Endothelial cell of umbilical vein (primary cell): Measurements from ENCODE around the gene LAIR1. TPM values are rescaled to one million over a fixed set of nuclear protein-coding genes. Genes with fewer than 3 reads are reported as not detected.

Source experiments
- BruUV-seq: library from RNA; stranded (reverse); fragments of 400-500 nt; replicated peaks from 2 replicates; lab custom pipeline; 2021; lab: Mats Ljungman, UMichigan
- CTCF ChIA-PET: fragments of 300-600, 350-600 bp; sonication (Branson Sonifier 250); formaldehyde crosslinking; loops from one replicate; lab custom pipeline; 2021; ENCODE audit warnings: antibody characterized with exemption, inconsistent platforms; lab: Charles Lee
- POLR2A ChIA-PET: fragments of 300-600, 350-600 bp; sonication (Branson Sonifier 250); formaldehyde crosslinking; loops from one replicate; lab custom pipeline; 2021; ENCODE audit warnings: antibody characterized with exemption, inconsistent platforms; lab: Charles Lee
- DNase-seq: peaks from one replicate; pipeline ENCODE4 v3.0.0-alpha.2; 2011; ENCODE audit warnings: low read depth, low spot score
- FAIRE-seq: peaks from 2 replicates; lab custom pipeline; 2011; peaks lifted over from hg19 to GRCh38; lab: Jason Lieb, UNC
- H2AFZ ChIP-seq: 2 replicates; pipeline ENCODE4 v1.6.0; 2012; ENCODE audit warnings: low read depth, low read length, control low read depth, inconsistent platforms
- H3K27ac ChIP-seq: 2 replicates; pipeline ENCODE4 v1.5.1; 2011; ENCODE audit warnings: low read depth, mild to moderate bottlenecking, control low read depth, low read length, moderate library complexity; ENCODE audit not compliant: insufficient read depth
- H3K27me3 ChIP-seq, 2 experiments: 2 replicates each; pipeline versions ENCODE4 v1.6.0 to v1.6.1; 2011; ENCODE audit warnings: low read length in 2 of 2, mixed read lengths in 1 of 2; ENCODE audit not compliant: control insufficient read depth in 2 of 2, insufficient read depth in 2 of 2
- H3K36me3 ChIP-seq, 2 experiments: 2 replicates in 1 of 2; 3 replicates in 1 of 2; pipeline ENCODE4 v1.5.1; 2011; ENCODE audit warnings: low read length in 2 of 2, mild to moderate bottlenecking in 1 of 2, moderate library complexity in 1 of 2; ENCODE audit not compliant: control insufficient read depth in 2 of 2, insufficient read depth in 2 of 2; ENCODE audit errors: extremely low read depth in 1 of 2
- H3K4me1 ChIP-seq: 3 replicates; pipeline ENCODE4 v1.5.1; 2011; ENCODE audit warnings: mild to moderate bottlenecking, low read length; ENCODE audit not compliant: control insufficient read depth, insufficient read depth; ENCODE audit errors: extremely low read depth
- H3K4me2 ChIP-seq: 2 replicates; pipeline ENCODE4 v1.6.1; 2011; ENCODE audit warnings: low read length, control low read depth, mixed read lengths; ENCODE audit not compliant: insufficient read depth
- H3K4me3 ChIP-seq, 3 experiments: fragments of 200-600 bp in 1 of 3; sonication (generic), shearing (Covaris generic) in 1 of 3; replicated peaks in 1 of 3; 2 replicates each; pipeline ENCODE4 v1.5.1; 2011 to 2016; ENCODE audit warnings: control low read depth in 3 of 3, low read length in 3 of 3, mild to moderate bottlenecking in 2 of 3, inconsistent platforms in 1 of 3, low read depth in 1 of 3, moderate library complexity in 1 of 3; ENCODE audit not compliant: insufficient read depth in 1 of 3
- H3K79me2 ChIP-seq: 2 replicates; pipeline ENCODE4 v1.6.0; 2012; ENCODE audit warnings: low read length, inconsistent platforms; ENCODE audit not compliant: control insufficient read depth, insufficient read depth
- H3K9ac ChIP-seq: replicated peaks from 2 replicates; pipeline ENCODE3; 2011; ENCODE audit warnings: low read length, control low read depth; ENCODE audit not compliant: insufficient read depth; ENCODE audit errors: extremely low read depth
- H3K9me1 ChIP-seq: replicated peaks from 3 replicates; pipeline ENCODE4 v1.6.0; 2011; ENCODE audit warnings: mild to moderate bottlenecking, low read length; ENCODE audit not compliant: control insufficient read depth, insufficient read depth; ENCODE audit errors: extremely low read depth
- H3K9me3 ChIP-seq: replicated peaks from 2 replicates; pipeline ENCODE4 v1.5.1; 2012; ENCODE audit warnings: low read length, inconsistent platforms; ENCODE audit not compliant: control insufficient read depth, insufficient read depth
- H4K20me1 ChIP-seq: replicated peaks from 2 replicates; pipeline ENCODE3; 2011; ENCODE audit warnings: mild to moderate bottlenecking, low read length; ENCODE audit not compliant: control insufficient read depth, insufficient read depth; ENCODE audit errors: extremely low read depth
- CTCF ChIP-seq, 2 donors: IDR thresholded peaks; 1 replicate in 1 of 2; 2 replicates in 1 of 2; pipeline ENCODE4 v1.5.1; 2011; ENCODE audit warnings: low read length in 2 of 2, mild to moderate bottlenecking in 2 of 2, moderate library complexity in 2 of 2, control low read depth in 1 of 2, inconsistent platforms in 1 of 2, low read depth in 1 of 2; ENCODE audit not compliant: insufficient read depth in 1 of 2; ENCODE audit errors: extremely low read depth in 1 of 2
- EZH2 ChIP-seq: IDR thresholded peaks from 2 replicates; pipeline ENCODE4 v1.6.1; 2012; ENCODE audit warnings: borderline replicate concordance, low read depth, mild to moderate bottlenecking, moderate library complexity, low read length, inconsistent platforms; ENCODE audit not compliant: severe bottlenecking
- FOS ChIP-seq: IDR thresholded peaks from 2 replicates; pipeline ENCODE4 v1.6.1; 2011; ENCODE audit warnings: mild to moderate bottlenecking, low read length, moderate library complexity, borderline replicate concordance; ENCODE audit not compliant: insufficient read depth
- GATA2 ChIP-seq: IDR thresholded peaks from 2 replicates; pipeline ENCODE4 v1.7.0; 2011; ENCODE audit warnings: low read depth, mild to moderate bottlenecking, moderate library complexity, mixed read lengths, low read length; ENCODE audit not compliant: insufficient read length, insufficient read depth
- JUN ChIP-seq: IDR thresholded peaks from 2 replicates; pipeline ENCODE4 v1.6.1; 2011; ENCODE audit warnings: borderline replicate concordance, low read depth; ENCODE audit not compliant: insufficient read length, insufficient read depth
- MAX ChIP-seq: IDR thresholded peaks from 2 replicates; pipeline ENCODE4 v1.6.1; 2011; ENCODE audit not compliant: insufficient read depth, insufficient read length
- MYC ChIP-seq: IDR thresholded peaks from one replicate; pipeline ENCODE4 v1.6.1; 2011; ENCODE audit warnings: mild to moderate bottlenecking, low read depth, low read length
- POLR2A ChIP-seq: IDR thresholded peaks from 2 replicates; pipeline ENCODE4 v1.6.1; 2012; ENCODE audit warnings: low read depth, mild to moderate bottlenecking, control low read depth, low read length
- POLR2AphosphoS5 ChIP-seq: IDR thresholded peaks from 2 replicates; pipeline ENCODE4 v1.6.1; 2012; ENCODE audit warnings: low read depth, mild to moderate bottlenecking, control low read depth, low read length, moderate library complexity; ENCODE audit not compliant: insufficient read depth
- dilution Hi-C: fragments of 300-500 bp; cut with MboI; formaldehyde crosslinking; loops from one replicate; pipeline ENCODE4 v1.15.0; 2019; ENCODE audit warnings: low sequenced_read_pairs; ENCODE audit not compliant: extremely low pct_ligation_motif_present
- intact Hi-C: fragments of 100-400 bp; cut with micrococcal nuclease; formaldehyde crosslinking; loops from one replicate; pipeline ENCODE4 v1.10.0; 2022
- polyA plus RNA-seq, 4 experiments: library from polyadenylated mRNA; depleted of rRNA in 3 of 4; stranded (reverse) in 3 of 4; unstranded in 1 of 4; fragments of >200 nt; gene quantifications; 2 replicates each; pipeline versions ENCODE4 v1.2.1 to v1.2.3, GENCODE V29; 2011 to 2012; ENCODE audit warnings: missing spikeins in 1 of 4
- total RNA-seq: library from RNA; stranded (reverse); gene quantifications from 2 replicates; pipeline ENCODE4 v1.2.3, GENCODE V29; 2021

Gene LAIR1
- total and polyA plus RNA-seq, 2 donors (not counting 3 experiments of a cell fraction or from before 2014, with no cell fraction given): not detected

- Histone ChIP-seq H3K27ac (no peak overlapping the region), H4K20me1 (no peaks in the 10 kb centered on the region), H2AFZ (no peak overlapping the region), H3K4me1 (no peaks in the 10 kb centered on the region), H3K27me3 (peaks cover 7 to 9% of the 10 kb centered on the region in 2 experiments), H3K9me3 (no peaks in the 10 kb centered on the region), H3K9ac (no peak overlapping the region), H3K9me1 (no peaks in the 10 kb centered on the region), H3K79me2 (no peaks in the 10 kb centered on the region), H3K4me3 (no peak overlapping the region), H3K36me3 (no peaks in the 10 kb centered on the region), H3K4me2 (no peak overlapping the region)
- no peak for DNase-seq
- ChIA-PET POLR2A (no interaction called here), CTCF (no interaction called here)
- intact Hi-C loops: no loop called here
- TF ChIP-seq POLR2AphosphoS5 (no peak), GATA2 (no peak), POLR2A (no peak), CTCF (IDR thresholded peaks at IDR 0.05; ENCODE audit: extremely low read depth in 1 of 2, insufficient read depth in 1 of 2, low read depth in 1 of 2, low read length in 2 of 2) (no peak), JUN (no peak), EZH2 (no peak), MYC (no peak), MAX (no peak), FOS (no peak)
- dilution Hi-C loops: no loop called here
- FAIRE-seq: no peak
- no TSS peak for BruUV-seq
These were observed 46.3 kb upstream of the LAIR1 start for GRCh38 chr19:54411033-54411432.
